Stimulated activated CD4-positive, alpha-beta T cell treated with anti-CD3 and anti-CD28 coated beads, Interleukin-4, amount 100 ng/mL, for 24 hours (primary cell): ENCODE results near the gene PAPSS2.
"Not testable (repeated sequence)": the region's sequence is repeated elsewhere in the genome, so short reads cannot be mapped to it uniquely, and the experiment has no call there.

Experiments
- DNase-seq: peaks from one replicate; pipeline ENCODE4 v3.0.0-alpha.2; 2020

Gene PAPSS2

GRCh38 chr10:87712913-87713616 is 53.4 kb downstream of the PAPSS2 start:
- DNase-seq, result no peak

GRCh38 chr10:87713707-87714106 is 54.0 kb downstream of the PAPSS2 start:
- DNase-seq, result no peak

- DNase-seq, result no peak
Observed at GRCh38 chr10:87715552-87716347, 56.1 kb downstream of the PAPSS2 start.

GRCh38 chr10:87716348-87716670 is 56.6 kb downstream of the PAPSS2 start:
- DNase-seq, result no peak

GRCh38 chr10:87720665-87721064 is 61.0 kb downstream of the PAPSS2 start:
- DNase-seq, result no peak

GRCh38 chr10:87721781-87722180 is 62.1 kb downstream of the PAPSS2 start:
- DNase-seq, result no peak

GRCh38 chr10:87722716-87723115 is 63.0 kb downstream of the PAPSS2 start:
- DNase-seq, result no peak

GRCh38 chr10:87723500-87723899 is 63.8 kb downstream of the PAPSS2 start:
- DNase-seq, result no peak

- no peak for DNase-seq
Observed at GRCh38 chr10:87724789-87725188, 65.1 kb downstream of the PAPSS2 start.

- DNase-seq, result no peak
Observed at GRCh38 chr10:87729940-87730339, 70.3 kb downstream of the PAPSS2 start.

GRCh38 chr10:87733081-87733480 is 73.4 kb downstream of the PAPSS2 start:
- DNase-seq, result no peak

GRCh38 chr10:87734987-87735827 is 75.5 kb downstream of the PAPSS2 start:
- no peak for DNase-seq

- DNase-seq, result not testable (repeated sequence)
Observed at GRCh38 chr10:87738253-87738652, 78.6 kb downstream of the PAPSS2 start.

- no peak for DNase-seq
Observed at GRCh38 chr10:87739703-87740102, 80.0 kb downstream of the PAPSS2 start.

- no peak for DNase-seq
Observed at GRCh38 chr10:87740254-87740655, 80.6 kb downstream of the PAPSS2 start.

GRCh38 chr10:87742992-87743610 is 83.4 kb downstream of the PAPSS2 start:
- DNase-seq, result not testable (repeated sequence)

GRCh38 chr10:87744606-87745005 is 84.9 kb downstream of the PAPSS2 start:
- no peak for DNase-seq

- no peak for DNase-seq
Observed at GRCh38 chr10:87746911-87747310, 87.2 kb downstream of the PAPSS2 start.

GRCh38 chr10:87748244-87748643 is 88.6 kb downstream of the PAPSS2 start:
- not testable (repeated sequence) for DNase-seq

- no peak for DNase-seq
Observed at GRCh38 chr10:87750001-87750671, 90.5 kb downstream of the PAPSS2 start.

GRCh38 chr10:87750817-87751216 is 91.1 kb downstream of the PAPSS2 start:
- DNase-seq, result no peak

- DNase-seq, result no peak
Observed at GRCh38 chr10:87751274-87751673, 91.6 kb downstream of the PAPSS2 start.

- DNase-seq, result no peak
Observed at GRCh38 chr10:87752566-87752965, 92.9 kb downstream of the PAPSS2 start.
